NCI-H510A (cell line): ENCODE data around the gene PADI4.
A peak's percentile ranks its signal among the peaks of the same experiment; 100 is the strongest.

Experiments used
- DNase-seq: peaks from one replicate; lab custom pipeline; 2025; lab: John Stamatoyannopoulos, UW

PADI4 gene

GRCh38 chr1:17350928-17351446 is 43.0 kb downstream of the PADI4 start:
- no peak for DNase-seq

DNA sequence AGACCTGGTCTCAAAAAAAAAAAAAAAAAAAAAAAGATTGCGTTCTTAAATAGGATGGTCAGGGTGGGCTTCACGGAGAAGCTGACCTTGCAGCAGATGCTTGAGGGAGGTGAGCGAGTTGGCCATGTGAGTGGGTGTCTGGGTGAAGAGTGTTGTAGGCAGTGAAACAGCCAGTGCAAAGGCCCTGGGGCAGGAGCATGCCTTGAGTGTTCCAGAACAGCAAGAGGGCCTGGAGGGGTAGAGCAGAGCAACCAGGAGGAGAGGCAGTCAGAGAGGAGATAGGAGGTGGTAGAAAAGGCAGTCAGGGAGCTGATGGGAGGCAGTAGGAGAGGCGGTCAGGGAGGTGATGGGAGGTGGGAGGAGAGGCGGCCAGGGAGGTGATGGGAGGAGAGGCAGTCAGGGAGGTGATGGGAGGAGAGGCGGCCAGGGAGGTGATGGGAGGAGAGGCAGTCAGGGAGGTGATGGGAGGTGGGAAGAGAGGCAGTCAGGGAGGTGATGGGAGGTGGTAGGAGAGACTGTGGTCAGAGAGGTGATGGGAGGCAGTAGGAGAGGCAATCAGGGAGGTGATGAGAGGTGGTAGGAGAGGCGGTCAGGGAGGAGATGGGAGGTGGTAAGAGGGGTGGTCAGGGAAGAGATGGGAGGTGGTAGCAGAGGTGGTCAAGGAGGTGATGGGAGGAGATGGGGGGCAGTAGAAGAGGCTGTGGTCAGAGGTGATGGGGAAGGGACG is 43.8 kb downstream of the PADI4 start:
- no peak for DNase-seq

DNA sequence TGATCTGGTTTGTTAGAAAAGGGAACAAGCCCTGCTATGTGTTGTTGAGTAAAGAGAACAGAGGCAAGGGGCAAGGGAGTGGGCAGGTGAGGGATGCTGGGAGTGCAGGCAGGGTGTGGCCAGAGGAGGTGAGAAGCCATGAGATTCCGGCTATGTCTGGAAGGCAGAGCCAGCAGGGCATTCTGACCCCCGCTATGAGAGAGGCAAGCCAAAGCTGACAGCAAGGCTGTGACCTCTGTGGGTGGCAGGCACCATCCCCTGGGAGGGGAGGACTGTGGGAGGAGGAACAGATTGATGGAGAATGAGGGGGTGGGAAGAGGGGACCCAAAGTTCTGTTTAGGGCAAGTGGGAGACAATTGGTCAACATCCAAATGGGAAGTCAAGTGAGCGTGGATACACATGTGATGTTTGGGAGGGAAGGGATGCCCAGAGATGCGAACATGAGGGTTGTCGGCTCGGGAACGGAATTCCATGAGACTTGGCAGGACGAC is 44.5 kb downstream of the PADI4 start:
- DNase-seq = no peak

- DNase-seq = no peak
These were observed 47.9 kb downstream of the PADI4 start for GRCh38 chr1:17355898-17356297.

DNA sequence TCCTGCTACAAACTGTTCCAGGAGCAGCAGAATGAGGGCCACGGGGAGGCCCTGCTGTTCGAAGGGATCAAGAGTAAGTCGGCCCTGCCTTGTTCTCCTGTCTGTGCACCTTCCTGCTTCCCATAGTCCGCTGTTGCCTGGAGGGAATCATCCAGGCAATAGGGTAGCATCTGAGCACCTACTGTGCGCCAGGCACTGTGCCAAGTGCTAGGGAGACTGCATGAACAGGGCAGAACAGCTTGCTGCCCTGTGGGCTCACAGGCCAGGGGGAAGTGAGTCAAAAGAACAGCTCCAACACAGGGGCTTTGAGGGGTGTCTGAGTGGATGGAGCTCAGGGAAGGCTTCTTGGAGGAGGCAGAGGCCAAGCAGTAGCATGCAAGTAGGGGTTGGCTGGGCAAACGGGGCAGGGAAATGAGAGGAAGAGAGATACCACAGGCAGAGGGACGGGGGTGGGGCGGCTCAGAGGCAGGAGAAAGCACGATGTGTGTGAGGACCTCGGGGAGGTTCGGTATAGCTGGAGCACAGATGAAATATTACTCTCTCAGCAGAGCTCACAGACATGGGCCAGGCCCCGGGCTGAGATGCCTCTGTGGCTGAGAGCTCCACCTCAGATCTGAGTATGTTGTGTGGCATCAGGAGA is 48.5 kb downstream of the PADI4 start:
- no peak for DNase-seq

- no peak for DNase-seq
These were observed 50.6 kb downstream of the PADI4 start for GRCh38 chr1:17358557-17358956.

DNA sequence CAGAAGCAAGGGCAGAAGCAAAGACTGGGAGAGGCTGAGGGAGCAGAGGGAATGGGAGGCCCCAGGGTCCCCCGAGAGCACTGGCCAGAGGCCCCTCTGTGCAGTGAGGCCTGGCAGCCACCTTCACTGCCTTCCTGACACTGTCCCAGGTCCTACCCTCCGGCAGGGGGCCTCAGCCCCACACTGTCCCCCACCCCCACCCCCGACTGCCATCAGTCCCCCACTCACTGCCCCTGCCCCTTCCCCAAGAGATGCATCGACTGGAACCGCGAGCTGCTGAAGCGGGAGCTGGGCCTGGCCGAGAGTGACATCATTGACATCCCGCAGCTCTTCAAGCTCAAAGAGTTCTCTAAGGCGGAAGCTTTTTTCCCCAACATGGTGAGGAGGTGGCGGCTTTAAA is 51.0 kb downstream of the PADI4 start:
- no peak for DNase-seq

DNA sequence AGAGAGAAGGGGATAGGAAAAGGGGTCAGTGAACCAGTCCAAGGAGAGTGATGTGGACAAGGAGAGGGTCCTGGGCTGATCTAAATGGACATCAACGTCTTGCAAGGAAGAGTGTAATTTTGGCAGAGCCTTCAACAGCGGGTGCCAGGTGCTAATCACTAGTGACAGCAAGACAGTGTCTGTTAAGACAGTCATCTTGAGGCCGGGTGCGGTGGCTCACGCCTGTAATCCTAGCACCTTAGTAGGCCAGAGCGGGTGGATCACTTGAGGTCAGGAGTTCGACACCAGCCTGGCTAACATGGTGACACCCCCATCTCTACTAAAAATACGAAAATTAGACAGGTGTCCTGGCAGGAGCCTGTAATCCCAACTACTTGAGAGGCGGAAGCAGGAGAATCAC is 51.8 kb downstream of the PADI4 start:
- DNase-seq = no peak

- no peak for DNase-seq
These were observed 52.4 kb downstream of the PADI4 start for GRCh38 chr1:17360272-17360956.

GRCh38 chr1:17361687-17362086 is 53.7 kb downstream of the PADI4 start:
- DNase-seq = no peak

- DNase-seq = no peak
These were observed 55.4 kb downstream of the PADI4 start for GRCh38 chr1:17363351-17363750.

- no peak for DNase-seq
These were observed 55.8 kb downstream of the PADI4 start for GRCh38 chr1:17363771-17364170.

DNA sequence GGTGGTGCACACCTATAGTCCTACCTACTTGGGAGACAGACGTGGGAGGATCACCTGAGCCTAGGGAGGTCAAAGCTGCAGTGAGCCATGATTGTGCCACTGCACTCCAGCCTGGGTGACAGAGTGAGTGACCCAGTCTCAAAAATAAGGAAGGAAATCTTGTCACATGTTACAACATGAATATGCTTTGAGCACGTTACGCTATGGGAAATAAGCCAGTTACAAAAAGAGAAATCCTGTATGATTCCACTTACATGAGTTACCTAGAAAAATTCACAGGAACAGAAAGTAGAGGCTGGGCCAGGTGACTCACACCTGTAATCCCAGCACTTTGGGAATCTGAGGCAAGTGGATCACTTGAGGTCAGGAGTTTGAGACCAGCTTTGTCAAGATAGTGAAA is 57.3 kb downstream of the PADI4 start:
- DNase-seq = no peak

- DNase-seq = no peak
These were observed 61.5 kb downstream of the PADI4 start for GRCh38 chr1:17369466-17369865.

GRCh38 chr1:17370618-17371017 is 62.6 kb downstream of the PADI4 start:
- DNase-seq = no peak

DNA sequence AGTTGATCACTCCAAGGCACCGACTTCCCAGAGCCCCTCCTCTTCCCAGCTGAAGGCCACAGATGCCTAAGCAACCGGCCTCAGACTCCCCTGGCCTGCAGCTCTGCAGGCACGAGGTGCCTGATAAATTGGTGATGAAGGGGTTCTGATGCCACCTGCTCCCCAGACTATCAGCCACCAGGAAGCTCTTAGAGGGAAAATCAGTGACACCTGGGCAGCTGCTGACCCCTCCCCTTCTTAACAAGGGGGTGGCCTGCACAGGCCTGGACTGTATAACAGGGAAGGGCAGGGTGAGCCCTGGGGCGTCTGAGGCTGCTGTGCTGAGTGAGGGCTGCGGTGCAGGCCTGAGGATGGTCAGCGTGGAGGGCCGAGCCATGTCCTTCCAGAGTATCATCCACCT is 63.9 kb downstream of the PADI4 start, which contains the start of gene PADI6:
Gene PADI6, plus strand, starts transcription at position 301 of the 400 bp plus-strand sequence. Its CDS starts 50 bp downstream, at position 351.
- no peak for DNase-seq

GRCh38 chr1:17372955-17373354 is 65.0 kb downstream of the PADI4 start:
- DNase-seq = no peak

DNA sequence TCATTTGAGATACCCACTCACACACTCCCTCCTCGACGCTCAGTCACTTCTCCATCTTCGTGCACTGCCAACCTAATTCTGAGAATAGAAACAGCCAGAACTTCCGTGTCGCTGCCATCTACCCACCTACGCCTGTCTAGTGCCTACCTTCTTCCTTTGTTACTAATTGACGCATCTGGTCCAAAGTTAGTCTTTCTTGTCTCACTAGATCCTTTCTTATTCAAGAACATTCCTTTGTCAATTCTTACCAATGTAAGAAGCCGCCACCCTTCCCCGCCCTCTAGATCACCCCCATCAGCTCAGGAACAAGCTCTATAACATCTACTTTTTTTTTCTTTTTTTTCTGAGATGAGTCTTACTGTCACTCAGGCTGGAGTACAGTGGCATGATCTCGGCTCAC is 67.7 kb downstream of the PADI4 start:
- no peak for DNase-seq

DNA sequence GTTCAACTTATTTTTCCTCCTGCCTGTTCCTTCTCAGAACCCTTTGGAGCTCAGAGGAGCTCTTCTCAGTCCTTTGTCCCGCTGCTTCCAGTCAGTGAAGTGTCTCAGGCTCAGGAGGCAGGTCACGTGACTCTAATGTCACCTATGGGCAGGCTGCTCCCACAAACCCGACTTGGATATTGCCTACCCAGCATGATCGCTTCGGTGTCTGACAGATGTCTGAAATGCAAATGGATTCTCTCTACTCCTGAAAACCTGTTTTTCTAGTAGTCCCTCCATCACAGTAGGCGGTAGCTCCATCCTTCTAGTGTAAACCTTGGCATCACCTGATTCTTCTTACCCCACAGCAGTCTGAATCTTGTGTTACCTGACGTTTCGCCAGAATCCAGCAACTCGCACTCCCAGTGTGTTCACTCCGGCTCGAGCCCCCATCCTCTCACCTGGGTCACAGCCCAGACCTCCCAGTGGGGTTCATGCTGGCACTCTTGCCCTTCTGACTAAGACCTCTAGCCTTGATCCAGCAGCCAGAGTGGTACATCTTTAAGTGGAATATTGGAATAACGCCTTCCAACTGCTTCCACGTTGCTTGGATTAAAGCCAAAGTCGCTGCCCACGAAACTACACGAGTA is 69.4 kb downstream of the PADI4 start:
- DNase-seq = peak; percentile 93

DNA sequence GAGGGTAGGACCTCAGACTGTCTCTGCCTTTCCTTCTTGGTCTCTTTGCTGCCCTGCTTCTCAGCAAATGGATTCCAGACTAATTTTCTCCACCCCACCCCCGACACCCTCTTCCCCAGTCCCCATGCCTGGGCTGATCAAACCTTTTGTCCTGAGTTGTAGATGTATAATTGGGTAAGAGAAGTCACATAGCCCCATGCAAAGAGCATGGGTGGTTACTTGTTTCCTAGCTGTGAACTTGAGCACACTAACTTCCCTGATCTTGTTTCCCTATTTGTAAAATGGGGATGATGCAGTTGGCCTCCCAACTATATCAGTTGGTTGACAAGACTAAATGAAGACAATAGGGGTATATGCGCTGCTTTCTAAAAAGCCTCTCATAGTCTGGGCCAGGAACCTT is 73.2 kb downstream of the PADI4 start:
- no peak for DNase-seq

DNA sequence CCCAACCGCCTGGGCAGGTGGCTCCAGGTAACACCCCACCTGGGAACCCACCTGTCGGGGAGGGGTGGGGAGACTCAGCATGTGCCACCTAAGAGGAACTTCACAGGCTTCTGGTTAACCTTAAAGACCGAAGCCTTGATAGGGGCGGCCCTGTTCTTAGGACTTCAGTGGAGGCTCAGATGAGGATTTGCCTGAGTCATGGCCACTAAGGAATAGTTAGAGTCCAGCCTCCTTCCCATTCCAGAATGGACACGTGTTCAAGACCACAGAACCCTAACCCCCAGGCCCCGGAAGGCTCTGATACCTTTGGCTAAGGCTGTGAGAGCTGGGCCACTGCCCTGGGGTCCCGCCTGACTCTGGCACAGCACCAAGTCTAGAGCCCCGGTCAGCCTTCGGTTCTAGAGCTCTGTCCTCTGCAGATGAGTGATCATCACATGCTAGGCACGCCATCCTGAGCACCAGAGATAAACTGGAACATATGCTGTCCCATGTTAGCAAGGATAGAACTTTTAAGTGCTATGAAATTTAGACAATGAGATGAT is 84.3 kb downstream of the PADI4 start:
- no peak for DNase-seq

DNA sequence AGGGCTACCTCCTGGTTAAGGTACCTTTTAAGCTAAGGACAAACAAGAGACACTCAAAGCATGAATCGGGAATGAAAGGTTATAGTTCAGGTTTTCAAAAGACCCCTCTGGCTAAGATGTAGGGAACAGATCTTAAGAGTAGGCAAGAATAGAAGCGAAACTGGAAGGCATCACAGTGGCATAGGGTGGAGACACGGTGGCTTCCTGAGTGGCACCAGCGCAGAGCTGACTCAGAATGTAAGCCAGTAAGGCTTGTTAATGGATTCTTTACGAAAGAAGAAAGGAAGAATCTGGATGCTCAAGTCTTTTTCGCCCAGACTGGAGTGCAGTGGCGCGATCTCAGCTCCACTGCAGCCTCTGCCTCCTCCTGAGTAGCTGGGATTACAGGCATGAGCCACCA is 85.2 kb downstream of the PADI4 start:
- DNase-seq = no peak
